ENCODE data around the gene CFAP57. TPM values are rescaled to one million over a fixed set of nuclear protein-coding genes. Genes with fewer than 3 reads are reported as not detected.

The CFAP57 gene
- total and polyA plus RNA-seq, 2 donors from 2014 or later: 0.34 to 2.3 TPM

DNA sequence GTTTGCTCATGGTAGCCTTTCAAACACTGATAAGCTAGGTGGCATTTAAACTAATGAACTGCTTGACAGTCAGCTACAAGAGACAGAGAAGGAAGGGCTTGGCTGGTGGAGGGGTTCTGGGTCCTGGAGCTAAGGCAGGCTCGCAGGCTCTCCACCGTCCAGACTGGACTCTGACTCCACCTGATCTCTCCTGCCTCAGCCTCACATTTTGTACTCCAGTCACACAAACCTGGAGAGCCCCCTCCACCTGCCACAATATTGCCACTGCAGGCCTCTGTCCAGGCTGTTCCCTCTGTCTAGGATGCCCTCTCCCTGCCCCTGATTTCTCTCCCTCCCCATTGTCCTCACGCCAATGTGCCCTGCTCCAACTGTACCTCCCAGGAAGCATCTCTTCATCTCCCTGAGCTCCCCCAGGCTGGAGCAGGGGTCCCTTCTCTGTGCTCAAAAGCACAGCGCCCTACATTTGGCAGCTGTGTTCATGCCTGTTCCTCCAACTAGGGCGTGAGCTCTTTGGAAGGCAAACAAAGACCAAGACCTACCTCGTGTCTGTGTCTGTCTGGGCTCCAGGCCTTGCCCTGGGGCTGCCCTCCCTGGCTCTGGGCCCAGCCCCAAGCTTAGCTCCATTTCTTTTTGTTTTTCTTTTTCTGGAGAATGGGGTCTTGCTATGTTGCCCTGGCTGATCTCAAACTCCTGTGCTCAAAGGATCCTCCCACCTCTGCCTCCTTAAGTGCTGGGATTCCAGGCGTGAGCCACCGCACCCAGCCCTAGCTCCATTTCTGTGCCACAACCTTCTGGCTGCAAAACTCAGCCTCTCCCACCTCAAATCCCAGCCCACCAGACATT is 131.6 kb downstream of the CFAP57 start:
- FAIRE-seq: no peak
- no peak for TF ChIP-seq CTCF (IDR thresholded peaks at IDR 0.05; ENCODE audit: borderline replicate concordance, extremely low read depth, insufficient read depth)
- Histone ChIP-seq H3K4me3 (ENCODE audit: low read length in 3 of 3) (peak overlapping the region in 1 of 3 donors; percentile 23), H3K36me3 (ENCODE audit: control insufficient read depth in 2 of 3, insufficient read depth in 3 of 3, low read length in 3 of 3) (no peaks in the 10 kb centered on the region), H3K4me1 (ENCODE audit: control insufficient read depth in 2 of 3, insufficient read depth in 2 of 3, low read depth in 1 of 3, low read length in 3 of 3) (peaks cover 0 to 12% (median 4%) of the 10 kb centered on the region in 3 donors), H3K27me3 (ENCODE audit: control insufficient read depth, insufficient read depth, low read length) (no peaks in the 10 kb centered on the region), H3K9me3 (ENCODE audit: control insufficient read depth in 2 of 3, insufficient read depth in 1 of 3, low read length in 3 of 3) (no peaks in the 10 kb centered on the region), H3K27ac (ENCODE audit: low read depth in 2 of 2, low read length in 2 of 2) (peak overlapping the region; percentile 1 to 23), H3K9ac (ENCODE audit: low read length in 3 of 3) (no peak overlapping the region)
- DNase-seq: peak in 1 of 5 donors; percentile 37
- intact Hi-C loops (cut with DNase I): no loop called here

Small RNA genes lying within 50 kb of the gene (microRNA-seq; reads per million reads assigned to microRNA genes)
- gene MIR6733: not detected

Other genes with a start within 250 kb of the CFAP57 start
- gene SLC2A1, start 213.5 kb upstream of the CFAP57 start, total RNA-seq: 55.9 TPM
- gene SLC2A1, start 213.5 kb upstream of the CFAP57 start, polyA plus RNA-seq (ENCODE audit: insufficient read depth, low read depth, low replicate concordance): 28.6 TPM
- 52.5 TPM for gene EBNA1BP2, start within 50 bp of the CFAP57 start, total RNA-seq
- 98.8 TPM for gene EBNA1BP2, start within 50 bp of the CFAP57 start, polyA plus RNA-seq (ENCODE audit: insufficient read depth, low read depth, low replicate concordance)
- 17.5 TPM for gene TMEM125, start 97.7 kb downstream of the CFAP57 start, total RNA-seq
- gene TMEM125, start 97.7 kb downstream of the CFAP57 start, polyA plus RNA-seq (ENCODE audit: insufficient read depth, low read depth, low replicate concordance): 22.0 TPM
- 21.1 TPM for gene C1orf210, start 113.3 kb downstream of the CFAP57 start, total RNA-seq
- gene C1orf210, start 113.3 kb downstream of the CFAP57 start, polyA plus RNA-seq (ENCODE audit: insufficient read depth, low read depth, low replicate concordance): 33.3 TPM
- 46.3 TPM for gene TIE1, start 128.7 kb downstream of the CFAP57 start, total RNA-seq
- gene TIE1, start 128.7 kb downstream of the CFAP57 start, polyA plus RNA-seq (ENCODE audit: insufficient read depth, low read depth, low replicate concordance): 15.0 TPM
- gene MPL, start 165.5 kb downstream of the CFAP57 start, total RNA-seq: 0.25 TPM
- not detected for gene MPL, start 165.5 kb downstream of the CFAP57 start, polyA plus RNA-seq (ENCODE audit: insufficient read depth, low read depth, low replicate concordance)
- 2.7 TPM for gene CDC20, start 186.7 kb downstream of the CFAP57 start, total RNA-seq
- 3.9 TPM for gene CDC20, start 186.7 kb downstream of the CFAP57 start, polyA plus RNA-seq (ENCODE audit: insufficient read depth, low read depth, low replicate concordance)
- gene ELOVL1, start 195.7 kb downstream of the CFAP57 start, total RNA-seq: 85.1 TPM
- 86.0 TPM for gene ELOVL1, start 195.7 kb downstream of the CFAP57 start, polyA plus RNA-seq (ENCODE audit: insufficient read depth, low read depth, low replicate concordance)
- gene MED8, start 217.5 kb downstream of the CFAP57 start, total RNA-seq: 36.5 TPM
- 44.3 TPM for gene MED8, start 217.5 kb downstream of the CFAP57 start, polyA plus RNA-seq (ENCODE audit: insufficient read depth, low read depth, low replicate concordance)
- gene SZT2, start 217.6 kb downstream of the CFAP57 start, total RNA-seq: 66.8 TPM
- gene SZT2, start 217.6 kb downstream of the CFAP57 start, polyA plus RNA-seq (ENCODE audit: insufficient read depth, low read depth, low replicate concordance): 10.4 TPM